CD4-positive, CD25-positive, alpha-beta regulatory T cell (primary cell): ENCODE results near the gene OR7C1. TPM values are rescaled to one million over a fixed set of nuclear protein-coding genes. Genes with fewer than 3 reads are reported as not detected.
"Not testable (repeated sequence)": the region's sequence is repeated elsewhere in the genome, so short reads cannot be mapped to it uniquely, and the experiment has no call there.

Source experiments
- ATAC-seq, 2 donors: fragments of 150-1000 bp; cut with Tn5 transposase; one replicate each; pipeline ENCODE4 v1.10.0; 2021; ENCODE audit warnings: low read depth in 2 of 2, moderate number of reproducible peaks in 2 of 2, moderate library complexity in 1 of 2
- DNase-seq, 3 donors: peaks; one replicate each; pipeline versions ENCODE4 v3.0.0 to v3.0.0-alpha.2; 2012 to 2022; ENCODE audit warnings: mixed read lengths in 1 of 3
- H3K27ac ChIP-seq: one replicate; pipeline ENCODE4 v1.7.0; 2013; ENCODE audit warnings: mild to moderate bottlenecking, low read length; ENCODE audit not compliant: insufficient read depth, poor library complexity, severe bottlenecking
- H3K27me3 ChIP-seq: one replicate; pipeline ENCODE4 v1.7.0; 2013; ENCODE audit warnings: low read length; ENCODE audit not compliant: control insufficient read depth, insufficient read depth
- H3K36me3 ChIP-seq: one replicate; pipeline ENCODE4 v1.7.0; 2013; ENCODE audit warnings: mild to moderate bottlenecking, low read length, moderate library complexity; ENCODE audit not compliant: control insufficient read depth, insufficient read depth
- H3K4me1 ChIP-seq: 2 replicates; pipeline ENCODE4 v1.7.0; 2013; ENCODE audit warnings: mild to moderate bottlenecking, low read length; ENCODE audit not compliant: insufficient read depth, control insufficient read depth, poor library complexity, severe bottlenecking
- H3K4me3 ChIP-seq: one replicate; pipeline ENCODE4 v1.7.0; 2013; ENCODE audit warnings: low read depth, mild to moderate bottlenecking, low read length, moderate library complexity
- H3K9me3 ChIP-seq, 2 experiments: 1 replicate in 1 of 2; 2 replicates in 1 of 2; pipeline ENCODE4 v1.7.0; 2013; ENCODE audit warnings: low read length in 2 of 2, mild to moderate bottlenecking in 1 of 2, moderate library complexity in 1 of 2; ENCODE audit not compliant: control insufficient read depth in 2 of 2
- H3K27ac Mint-ChIP-seq, 3 donors: one replicate each; pipeline ENCODE4 v1.8.0; 2020 to 2022; ENCODE audit warnings: mild to moderate bottlenecking in 3 of 3, mixed read lengths in 3 of 3, moderate library complexity in 2 of 3
- H3K27me3 Mint-ChIP-seq: one replicate; pipeline ENCODE4 v1.8.0; 2022; ENCODE audit warnings: mild to moderate bottlenecking, mixed read lengths
- H3K36me3 Mint-ChIP-seq: one replicate; pipeline ENCODE4 v1.8.0; 2020; ENCODE audit warnings: mixed read lengths
- H3K4me1 Mint-ChIP-seq, 4 donors: one replicate each; pipeline ENCODE4 v1.8.0; 2020 to 2022; ENCODE audit warnings: mixed read lengths in 4 of 4, mild to moderate bottlenecking in 1 of 4
- H3K4me3 Mint-ChIP-seq, 4 donors: one replicate each; pipeline ENCODE4 v1.8.0; 2020 to 2022; ENCODE audit warnings: mild to moderate bottlenecking in 4 of 4, mixed read lengths in 4 of 4, moderate library complexity in 3 of 4
- H3K9me3 Mint-ChIP-seq, 7 donors: one replicate each; pipeline ENCODE4 v1.8.0; 2020 to 2022; ENCODE audit warnings: mixed read lengths in 7 of 7, mild to moderate bottlenecking in 3 of 7, moderate library complexity in 2 of 7
- polyA plus RNA-seq, 4 donors: library from polyadenylated mRNA; unstranded; fragments of 300-500 nt; fragmentation: Illumina TruSeq; gene quantifications; one replicate each; pipeline ENCODE4 v1.2.3, GENCODE V29; 2021
- total RNA-seq: library from RNA; stranded (reverse); gene quantifications from one replicate; pipeline ENCODE4 v1.2.3, GENCODE V29; 2022

The OR7C1 gene
- total and polyA plus RNA-seq, 5 donors from 2014 or later, result not detected

DNA sequence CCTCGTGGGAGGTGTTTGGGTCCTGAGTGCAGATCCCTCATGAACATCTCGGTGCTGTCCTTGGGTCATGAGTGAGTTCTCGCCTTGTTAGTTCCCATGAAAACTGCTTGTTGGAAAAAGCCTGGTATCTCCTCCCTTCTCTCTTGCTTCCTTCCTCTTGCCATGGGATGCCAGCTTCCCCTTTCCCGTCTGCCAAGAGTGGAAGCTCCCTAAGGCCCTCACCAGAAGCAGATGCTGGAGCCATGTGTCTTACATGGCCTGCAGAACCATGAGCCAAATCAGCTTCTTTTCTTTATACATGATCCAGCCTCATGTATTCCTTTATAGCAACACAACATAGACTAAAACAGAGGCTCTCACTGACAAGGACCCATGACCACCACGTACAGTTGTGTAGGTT, 64.8 kb downstream of the OR7C1 start:
- Histone ChIP-seq H3K9me3 (no peaks in the 10 kb centered on the region), H3K27me3 (no peaks in the 10 kb centered on the region), H3K4me1 (no peaks in the 10 kb centered on the region), H3K36me3 (no peaks in the 10 kb centered on the region), H3K4me3 (no peak overlapping the region), H3K27ac (no peak overlapping the region)
- no peaks in the 10 kb centered on the region for H3K4me1 Mint-ChIP-seq
- ATAC-seq, result no peak
- peaks cover 5% of the 10 kb centered on the region for H3K27me3 Mint-ChIP-seq
- no peak overlapping the region for H3K27ac Mint-ChIP-seq
- no peaks in the 10 kb centered on the region for H3K36me3 Mint-ChIP-seq
- H3K4me3 Mint-ChIP-seq, result no peak overlapping the region
- peaks cover 0 to 3% (median 0%) of the 10 kb centered on the region in 7 donors for H3K9me3 Mint-ChIP-seq
- DNase-seq, result no peak

DNA sequence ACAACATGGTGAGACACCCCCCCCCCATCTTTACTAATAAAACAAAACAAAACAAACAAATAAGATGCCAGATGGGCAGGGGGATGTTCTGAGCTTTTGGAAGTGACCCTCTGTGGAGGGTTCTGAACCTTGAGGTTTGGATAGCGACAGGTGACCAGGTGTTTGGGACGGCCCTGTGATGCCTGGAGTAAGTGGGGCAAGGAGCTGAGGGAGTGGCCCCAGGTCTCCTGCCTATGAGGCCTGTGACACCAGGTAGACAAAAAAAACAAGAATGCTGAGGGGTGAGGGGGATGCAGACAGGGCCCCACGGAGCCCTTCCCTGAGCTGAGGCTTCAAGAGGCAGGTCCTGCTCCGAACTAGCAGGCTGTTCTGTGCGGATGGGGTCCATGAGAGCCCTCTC, 65.8 kb downstream of the OR7C1 start:
- H3K36me3 Mint-ChIP-seq, result no peaks in the 10 kb centered on the region
- Histone ChIP-seq H3K27ac (no peak overlapping the region), H3K4me1 (no peaks in the 10 kb centered on the region), H3K36me3 (no peaks in the 10 kb centered on the region), H3K4me3 (no peak overlapping the region), H3K9me3 (no peaks in the 10 kb centered on the region), H3K27me3 (no peaks in the 10 kb centered on the region)
- no peak overlapping the region for H3K4me3 Mint-ChIP-seq
- DNase-seq (no peak), ATAC-seq (no peak)
- H3K27ac Mint-ChIP-seq, result no peak overlapping the region
- peaks cover 0 to 3% (median 0%) of the 10 kb centered on the region in 7 donors for H3K9me3 Mint-ChIP-seq
- H3K4me1 Mint-ChIP-seq, result no peaks in the 10 kb centered on the region
- H3K27me3 Mint-ChIP-seq, result peaks cover 8% of the 10 kb centered on the region

DNA sequence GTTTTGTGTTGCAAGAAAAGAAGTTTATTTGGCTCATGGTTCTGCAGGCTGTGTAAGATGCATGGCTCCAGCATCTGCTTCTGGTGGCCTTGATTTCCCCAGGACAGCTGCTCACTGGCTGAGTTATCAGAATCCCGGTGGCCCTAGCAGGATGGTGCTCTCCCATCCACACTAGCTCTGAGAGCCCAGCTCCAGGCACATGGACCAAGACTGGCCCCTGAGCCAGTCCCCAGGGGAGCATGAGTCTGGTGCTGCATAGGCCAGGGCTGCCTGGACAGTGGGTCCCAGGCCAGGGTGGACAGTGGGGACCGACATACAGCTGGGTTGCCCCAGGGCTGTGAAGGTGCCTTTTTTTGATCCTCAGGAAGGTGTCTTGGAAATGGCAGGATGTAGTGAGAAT, 67.0 kb downstream of the OR7C1 start:
- Mint-ChIP-seq H3K27me3 (peaks cover 5% of the 10 kb centered on the region), H3K9me3 (peaks cover 0 to 3% (median 0%) of the 10 kb centered on the region in 7 donors), H3K4me1 (no peaks in the 10 kb centered on the region), H3K27ac (no peak overlapping the region), H3K36me3 (no peaks in the 10 kb centered on the region), H3K4me3 (no peak overlapping the region)
- Histone ChIP-seq H3K4me3 (no peak overlapping the region), H3K4me1 (no peaks in the 10 kb centered on the region), H3K27me3 (no peaks in the 10 kb centered on the region), H3K9me3 (no peaks in the 10 kb centered on the region), H3K36me3 (no peaks in the 10 kb centered on the region), H3K27ac (no peak overlapping the region)
- DNase-seq (no peak), ATAC-seq (no peak)

DNA sequence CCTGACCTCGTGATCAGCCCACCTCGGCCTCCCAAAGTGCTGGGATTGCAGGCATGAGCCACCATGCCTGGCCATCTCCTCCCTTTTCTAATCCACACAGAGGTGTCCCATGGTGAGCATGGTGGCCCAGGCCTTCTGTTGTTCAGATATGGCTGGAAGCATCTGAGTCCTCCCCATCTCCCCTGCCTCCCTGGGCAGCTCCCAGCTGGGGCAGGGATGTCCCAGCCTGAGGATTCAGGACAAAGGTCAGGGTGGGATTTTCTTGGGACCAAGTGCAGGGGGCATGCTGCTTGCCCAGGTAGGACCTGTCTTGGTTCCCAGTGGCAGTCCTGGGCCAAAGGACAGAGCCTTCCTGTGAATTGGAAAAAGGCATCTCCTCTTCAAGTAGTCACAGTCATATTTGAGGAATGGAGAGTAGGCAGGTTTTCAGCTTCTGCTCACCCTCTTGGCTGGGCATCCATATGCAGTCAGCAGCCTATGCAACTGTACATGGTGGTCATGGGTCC, 67.5 kb downstream of the OR7C1 start:
- H3K9me3 ChIP-seq, result no peaks in the 10 kb centered on the region
- H3K36me3 Mint-ChIP-seq, result no peaks in the 10 kb centered on the region
- no peak overlapping the region for H3K27ac Mint-ChIP-seq
- no peaks in the 10 kb centered on the region for H3K4me1 ChIP-seq
- no peak overlapping the region for H3K27ac ChIP-seq
- no peak overlapping the region for H3K4me3 ChIP-seq
- no peaks in the 10 kb centered on the region for H3K36me3 ChIP-seq
- DNase-seq, result no peak
- no peak for ATAC-seq
- H3K4me3 Mint-ChIP-seq, result no peak overlapping the region
- H3K9me3 Mint-ChIP-seq, result peaks cover 0 to 3% (median 0%) of the 10 kb centered on the region in 7 donors
- no peaks in the 10 kb centered on the region for H3K4me1 Mint-ChIP-seq
- peaks cover 5% of the 10 kb centered on the region for H3K27me3 Mint-ChIP-seq
- no peaks in the 10 kb centered on the region for H3K27me3 ChIP-seq

DNA sequence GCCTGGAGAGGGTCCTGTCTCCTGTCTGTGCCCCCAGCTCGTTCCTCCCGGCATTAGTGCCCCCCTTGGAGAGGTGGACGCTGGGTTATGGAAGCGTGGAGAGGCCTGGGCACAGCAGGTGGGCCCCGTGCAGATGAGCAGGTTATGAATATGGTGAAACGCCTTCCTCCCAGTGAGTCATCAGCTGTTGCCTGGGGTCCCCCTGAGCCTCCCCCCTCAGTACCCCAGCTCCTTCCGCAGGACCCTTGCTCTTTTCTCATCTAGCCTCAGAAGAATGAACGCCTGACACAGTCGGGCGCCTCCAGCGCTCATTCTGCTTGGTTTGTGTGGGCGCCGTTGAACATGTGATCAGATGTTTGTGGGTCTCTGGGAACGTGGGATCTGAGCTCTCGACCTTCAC, 69.1 kb downstream of the OR7C1 start:
- not testable (repeated sequence) for H3K36me3 ChIP-seq, H3K27ac ChIP-seq, H3K36me3 Mint-ChIP-seq, H3K4me1 Mint-ChIP-seq, H3K9me3 Mint-ChIP-seq, H3K4me3 ChIP-seq, H3K27ac Mint-ChIP-seq, H3K27me3 Mint-ChIP-seq, DNase-seq, H3K4me3 Mint-ChIP-seq, H3K4me1 ChIP-seq, ATAC-seq, H3K9me3 ChIP-seq, H3K27me3 ChIP-seq

DNA sequence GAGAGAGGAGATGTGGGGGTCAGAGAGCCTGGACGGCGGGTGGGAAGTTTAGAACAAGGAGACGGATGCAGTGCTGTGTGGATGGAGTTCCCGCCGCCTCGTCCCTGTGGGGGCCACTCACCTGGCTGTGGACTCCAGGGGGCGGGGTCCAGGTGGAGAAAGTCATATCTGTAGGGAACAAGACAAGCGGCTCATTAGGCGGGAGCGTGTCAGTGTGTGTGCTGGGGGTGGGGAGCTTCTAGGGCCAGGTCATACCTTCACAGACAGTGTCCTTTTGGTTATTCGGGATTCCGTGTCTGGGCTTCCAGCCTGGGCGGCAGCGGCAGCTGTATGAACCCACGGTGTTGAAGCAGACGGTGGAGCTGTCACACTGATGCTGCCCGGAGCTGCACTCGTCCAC, 69.6 kb downstream of the OR7C1 start:
- H3K9me3 Mint-ChIP-seq, H3K4me1 ChIP-seq, ATAC-seq, H3K36me3 Mint-ChIP-seq, H3K36me3 ChIP-seq, H3K4me3 Mint-ChIP-seq, H3K27ac ChIP-seq, H3K4me1 Mint-ChIP-seq, DNase-seq, H3K27me3 Mint-ChIP-seq, H3K9me3 ChIP-seq, H3K27me3 ChIP-seq, H3K27ac Mint-ChIP-seq, H3K4me3 ChIP-seq: not testable (repeated sequence)

DNA sequence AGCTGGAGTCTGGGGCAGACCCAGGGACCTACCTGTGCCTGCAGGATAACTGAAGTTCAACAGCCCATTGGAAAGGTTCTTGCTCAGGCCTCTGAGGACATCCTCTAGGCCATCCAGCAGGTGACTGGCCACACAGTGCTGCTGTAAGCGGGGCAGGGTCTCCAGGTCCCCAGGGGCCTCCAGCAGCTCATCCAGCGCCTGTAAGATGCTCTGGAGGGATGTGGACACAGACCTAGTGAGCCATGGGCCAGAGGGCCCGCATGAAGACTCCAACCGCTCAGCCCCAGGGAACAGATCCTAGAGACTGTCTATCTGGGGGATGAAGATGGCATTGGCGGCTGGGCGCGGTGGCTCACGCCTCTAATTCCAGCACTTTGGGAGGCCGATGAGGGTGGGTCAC, 70.6 kb downstream of the OR7C1 start:
- Mint-ChIP-seq H3K4me3 (no peak overlapping the region), H3K4me1 (no peaks in the 10 kb centered on the region), H3K27ac (no peak overlapping the region), H3K27me3 (peaks cover 5% of the 10 kb centered on the region), H3K36me3 (no peaks in the 10 kb centered on the region), H3K9me3 (peaks cover 0 to 5% (median 0%) of the 10 kb centered on the region in 7 donors)
- no peaks in the 10 kb centered on the region for H3K9me3 ChIP-seq
- ATAC-seq, result no peak
- no peaks in the 10 kb centered on the region for H3K4me1 ChIP-seq
- DNase-seq, result no peak
- no peaks in the 10 kb centered on the region for H3K27me3 ChIP-seq
- H3K27ac ChIP-seq, result no peak overlapping the region
- H3K36me3 ChIP-seq, result no peaks in the 10 kb centered on the region
- no peak overlapping the region for H3K4me3 ChIP-seq

DNA sequence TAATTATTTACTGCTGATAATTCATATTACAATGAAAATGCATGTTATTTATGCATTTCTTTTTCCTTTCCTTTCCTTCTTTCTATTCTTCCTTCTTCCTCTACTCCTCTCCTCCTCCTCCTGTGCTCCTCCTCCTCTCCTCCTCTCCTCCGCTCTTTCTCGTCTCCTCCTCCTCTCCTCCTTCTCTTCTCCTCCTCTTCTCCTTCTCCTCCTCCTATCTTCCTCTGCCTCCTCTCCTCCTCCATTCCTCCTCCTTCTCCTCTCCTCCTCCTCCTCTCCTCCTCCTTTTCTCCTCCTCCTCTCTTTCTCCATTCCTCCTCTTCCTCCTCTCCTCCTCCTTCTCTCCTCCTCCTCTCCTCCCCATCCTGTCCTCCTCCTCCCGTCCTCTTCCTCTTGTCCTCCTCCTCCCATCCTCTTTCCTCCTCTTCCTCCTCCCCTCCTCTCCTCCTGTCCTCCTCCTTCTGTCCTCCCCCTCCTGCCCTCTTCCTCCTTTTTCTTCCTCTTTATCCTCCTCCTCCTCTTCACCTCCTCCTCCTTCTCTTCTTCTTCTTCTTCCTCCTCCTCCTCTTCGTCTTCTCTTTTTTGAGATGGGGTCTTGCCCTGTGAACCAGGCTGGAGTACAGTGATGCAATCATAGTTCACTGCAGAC, 71.4 kb downstream of the OR7C1 start:
- DNase-seq (no peak), ATAC-seq (no peak)
- H3K36me3 Mint-ChIP-seq, result no peaks in the 10 kb centered on the region
- no peak overlapping the region for H3K27ac Mint-ChIP-seq
- H3K27me3 Mint-ChIP-seq, result peaks cover 5% of the 10 kb centered on the region
- Histone ChIP-seq H3K27me3 (no peaks in the 10 kb centered on the region), H3K27ac (no peak overlapping the region), H3K9me3 (no peaks in the 10 kb centered on the region), H3K4me3 (no peak overlapping the region), H3K4me1 (no peaks in the 10 kb centered on the region), H3K36me3 (no peaks in the 10 kb centered on the region)
- H3K9me3 Mint-ChIP-seq, result peaks cover 0 to 4% (median 0%) of the 10 kb centered on the region in 7 donors
- H3K4me3 Mint-ChIP-seq, result no peak overlapping the region
- H3K4me1 Mint-ChIP-seq, result no peaks in the 10 kb centered on the region
